T-helper 22 cell (primary cell): ENCODE measurements around the gene PRPF19.
"Not testable (repeated sequence)": the region's sequence is repeated elsewhere in the genome, so short reads cannot be mapped to it uniquely, and the experiment has no call there.

Experiments
- DNase-seq: peaks from one replicate; pipeline ENCODE4 v3.0.0-alpha.2; 2020; ENCODE audit warnings: low read depth

Gene PRPF19

DNA sequence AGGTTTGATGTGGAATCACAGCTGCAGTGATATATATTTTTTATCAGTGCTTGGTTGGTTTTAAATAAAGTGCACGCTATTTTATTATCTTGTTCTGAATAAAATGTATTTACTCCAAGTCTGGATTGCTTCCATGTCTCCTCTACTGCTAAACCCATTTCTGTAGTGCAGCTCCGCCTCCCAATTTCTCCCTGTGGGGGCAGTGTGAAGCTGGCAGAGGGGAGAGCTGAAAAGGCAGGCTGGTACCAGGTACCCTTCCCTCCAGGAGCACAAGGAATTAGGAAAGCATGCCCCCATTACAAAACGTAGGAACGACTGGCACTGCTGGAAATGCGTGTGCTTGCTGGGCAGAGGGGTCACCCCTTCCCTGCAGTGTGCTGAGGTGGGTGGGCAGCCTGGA, 16.9 kb upstream of the PRPF19 start:
- DNase-seq = no peak

DNA sequence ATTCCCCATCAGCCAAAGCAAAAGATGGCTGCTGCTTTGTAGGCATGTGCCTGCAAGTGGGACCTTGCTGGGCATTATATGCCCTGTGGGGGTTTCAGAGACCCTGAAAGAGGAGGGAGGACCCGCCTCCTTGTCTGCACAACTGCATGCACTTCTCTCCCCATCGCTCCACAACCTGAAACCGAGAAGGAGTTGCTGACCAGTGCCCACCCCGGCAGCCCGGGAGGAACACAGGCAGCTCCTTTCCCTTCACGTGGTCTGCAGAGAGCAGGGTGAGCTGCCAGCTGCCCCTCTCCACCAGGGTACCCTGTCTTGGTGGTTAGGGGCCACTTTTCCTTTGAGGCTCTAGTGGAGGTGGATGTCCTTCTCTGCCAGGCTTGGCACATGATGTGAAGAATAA, 16.5 kb upstream of the PRPF19 start:
- no peak for DNase-seq

DNA sequence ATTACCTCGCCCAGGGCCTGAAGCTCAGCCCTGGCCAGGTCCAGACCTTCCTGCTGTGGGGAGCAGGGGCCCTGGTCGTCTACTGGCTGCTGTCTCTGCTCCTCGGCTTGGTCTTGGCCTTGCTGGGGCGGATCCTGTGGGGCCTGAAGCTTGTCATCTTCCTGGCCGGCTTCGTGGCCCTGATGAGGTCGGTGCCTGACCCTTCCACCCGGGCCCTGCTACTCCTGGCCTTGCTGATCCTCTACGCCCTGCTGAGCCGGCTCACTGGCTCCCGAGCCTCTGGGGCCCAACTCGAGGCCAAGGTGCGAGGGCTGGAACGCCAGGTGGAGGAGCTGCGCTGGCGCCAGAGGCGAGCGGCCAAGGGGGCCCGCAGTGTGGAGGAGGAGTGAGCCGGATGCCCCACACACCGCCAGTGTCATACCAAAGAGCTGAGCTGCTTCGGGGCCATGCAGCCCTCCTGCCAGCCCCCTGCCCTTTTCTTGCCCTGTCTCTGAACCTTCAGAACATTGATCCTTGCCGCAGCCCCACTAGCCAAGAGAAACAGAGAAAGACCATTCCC, 15.5 kb upstream of the PRPF19 start:
- no peak for DNase-seq

DNA sequence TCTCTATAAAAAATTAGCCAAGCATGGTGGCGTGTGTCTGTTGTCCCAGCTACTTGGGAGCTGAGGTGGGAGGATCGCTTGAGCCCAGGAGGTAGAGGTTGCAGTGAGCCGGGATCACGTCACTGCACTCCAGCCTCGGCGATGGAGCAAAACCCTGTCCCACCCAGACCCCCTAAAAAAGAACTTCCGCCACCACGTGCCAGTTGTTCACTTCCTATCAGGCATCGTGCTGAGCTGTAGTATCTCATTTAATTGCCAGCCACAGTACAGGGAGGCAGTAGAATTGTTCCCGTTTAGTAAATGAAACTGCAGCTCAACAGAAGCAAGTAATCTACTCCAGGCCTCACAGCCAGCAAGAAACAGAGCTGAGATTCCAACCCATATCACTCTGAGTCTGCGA, 14.9 kb upstream of the PRPF19 start:
- DNase-seq = no peak

DNA sequence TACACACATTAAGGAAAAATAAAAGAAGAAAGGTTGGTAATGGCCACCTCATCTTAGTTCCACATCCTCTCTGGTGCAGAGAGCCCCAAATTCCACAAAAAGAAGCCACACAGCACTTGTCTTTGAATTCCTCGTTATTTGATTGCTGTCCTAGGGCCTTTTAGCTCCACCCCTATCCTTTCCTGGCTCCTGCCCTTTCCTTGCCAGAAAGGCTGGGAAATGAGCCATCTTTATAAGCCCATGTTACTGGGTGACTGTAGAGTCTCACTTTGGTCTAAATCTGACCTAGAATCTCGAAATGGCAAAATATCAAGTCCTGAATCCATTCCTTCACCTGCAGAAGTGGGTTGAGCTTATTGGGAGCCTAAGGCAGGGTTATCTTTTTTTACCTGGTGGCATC, 13.6 kb upstream of the PRPF19 start:
- DNase-seq = no peak

DNA sequence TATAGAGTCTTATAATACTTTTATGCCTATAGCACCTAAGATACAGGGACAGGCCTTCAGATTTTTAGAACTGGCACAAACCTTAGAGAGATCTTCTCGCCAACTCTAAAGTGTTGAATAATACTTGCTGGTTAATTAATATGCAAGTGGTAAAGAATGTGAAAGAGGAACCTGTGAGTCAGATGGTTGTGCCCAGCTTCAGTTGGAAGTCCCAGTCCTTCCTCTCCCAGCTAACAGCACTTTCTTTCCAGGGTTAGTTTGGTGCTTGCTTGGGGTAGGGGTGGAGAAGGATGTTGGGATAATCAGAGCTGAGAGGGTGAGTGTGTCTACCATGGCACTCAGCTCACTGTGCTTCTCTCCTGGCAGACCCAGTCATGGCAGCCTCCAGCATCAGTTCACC, 12.9 kb upstream of the PRPF19 start:
- DNase-seq = no peak

DNA sequence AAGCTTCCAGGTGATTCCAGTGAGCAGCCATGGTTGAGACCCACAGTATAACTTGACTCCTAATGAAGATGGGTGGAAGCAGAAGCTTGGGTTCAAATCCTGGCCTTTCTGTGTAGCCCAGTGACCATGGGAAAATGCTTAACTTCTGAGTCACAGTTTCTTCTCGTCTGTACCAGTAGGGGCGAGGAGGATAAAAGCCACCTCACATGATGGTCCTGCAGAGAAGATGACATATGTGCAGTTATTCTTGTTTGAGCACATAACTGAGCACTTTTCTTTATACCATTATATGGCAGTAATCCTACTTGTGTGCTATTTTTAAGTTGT, 12.5 kb upstream of the PRPF19 start:
- no peak for DNase-seq

DNA sequence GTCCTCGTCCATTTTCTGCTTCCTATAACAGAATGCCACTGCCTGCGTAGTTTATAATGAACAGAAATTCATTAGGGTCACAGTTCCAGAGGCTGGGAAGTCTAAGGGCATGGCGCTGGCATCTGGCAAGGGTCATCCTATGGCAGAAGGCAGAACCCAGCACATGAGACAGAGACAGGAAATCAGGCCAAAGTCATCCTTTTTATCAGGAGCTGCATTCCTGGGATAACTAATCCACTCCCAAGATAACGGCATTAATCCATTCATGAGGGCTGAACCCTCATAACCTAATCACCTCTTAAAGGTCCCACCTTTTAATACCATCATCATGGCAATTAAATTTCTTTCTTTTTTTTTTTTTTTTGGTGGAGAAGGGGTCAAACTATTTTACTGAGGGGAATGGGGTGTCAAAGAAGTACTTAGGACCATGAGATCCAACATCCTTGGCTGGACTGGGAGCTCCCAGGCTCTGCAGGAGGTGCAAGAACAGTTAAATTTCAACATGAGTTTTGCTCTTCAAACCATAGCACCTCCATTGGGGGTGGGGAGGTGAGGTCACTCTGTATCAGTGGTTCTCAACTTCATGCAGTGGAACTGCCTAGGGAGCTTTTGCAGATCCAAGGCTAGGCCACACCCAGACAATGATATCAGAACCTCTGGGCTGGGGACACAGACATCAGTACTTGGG, 12.0 kb upstream of the PRPF19 start:
- DNase-seq = no peak

DNA sequence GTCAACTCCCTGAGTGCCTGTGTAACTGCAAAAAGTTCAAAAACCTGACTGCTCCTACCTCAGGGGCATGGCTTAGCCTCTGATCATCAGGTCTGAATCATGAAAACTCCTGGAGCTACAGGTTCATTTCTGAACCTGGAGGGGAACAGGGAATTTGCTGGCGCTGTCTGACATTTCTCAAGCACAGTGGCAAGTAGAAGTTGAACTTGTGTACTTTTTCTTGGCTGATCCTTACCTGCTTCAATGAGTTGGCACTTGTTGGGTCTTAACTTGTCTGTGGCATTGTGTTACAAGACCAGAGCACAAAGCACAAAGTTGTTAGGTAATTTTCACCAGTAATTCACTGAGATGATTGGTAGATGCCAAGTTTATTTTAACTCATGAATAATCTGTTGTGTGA, 10.9 kb upstream of the PRPF19 start:
- no peak for DNase-seq

DNA sequence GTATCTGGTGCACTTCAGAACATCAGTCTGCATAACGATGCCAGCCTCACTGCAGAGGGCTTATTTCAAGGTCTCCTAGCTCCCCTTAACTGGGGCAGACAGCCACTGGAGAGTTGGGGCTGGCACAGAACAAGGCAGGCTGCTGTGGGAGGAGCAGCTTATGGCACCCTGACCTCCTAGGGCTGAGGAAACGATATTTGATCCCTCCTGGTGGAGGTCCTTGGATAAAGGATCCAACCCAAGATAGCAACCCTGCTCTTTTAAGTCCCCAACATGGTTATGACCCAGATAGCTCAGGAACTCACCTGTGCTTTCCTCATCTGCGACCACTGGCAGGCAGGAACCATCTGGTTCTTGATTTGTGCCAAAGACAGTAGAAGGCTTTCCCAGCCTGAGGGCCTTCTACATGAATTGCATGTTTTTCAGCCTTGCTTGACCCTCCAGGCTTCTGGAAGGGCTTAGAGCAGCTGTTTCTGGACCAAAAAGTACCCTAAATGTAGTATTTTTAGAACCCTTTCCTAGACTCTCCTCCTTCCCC, 10.4 kb upstream of the PRPF19 start:
- DNase-seq = no peak

DNA sequence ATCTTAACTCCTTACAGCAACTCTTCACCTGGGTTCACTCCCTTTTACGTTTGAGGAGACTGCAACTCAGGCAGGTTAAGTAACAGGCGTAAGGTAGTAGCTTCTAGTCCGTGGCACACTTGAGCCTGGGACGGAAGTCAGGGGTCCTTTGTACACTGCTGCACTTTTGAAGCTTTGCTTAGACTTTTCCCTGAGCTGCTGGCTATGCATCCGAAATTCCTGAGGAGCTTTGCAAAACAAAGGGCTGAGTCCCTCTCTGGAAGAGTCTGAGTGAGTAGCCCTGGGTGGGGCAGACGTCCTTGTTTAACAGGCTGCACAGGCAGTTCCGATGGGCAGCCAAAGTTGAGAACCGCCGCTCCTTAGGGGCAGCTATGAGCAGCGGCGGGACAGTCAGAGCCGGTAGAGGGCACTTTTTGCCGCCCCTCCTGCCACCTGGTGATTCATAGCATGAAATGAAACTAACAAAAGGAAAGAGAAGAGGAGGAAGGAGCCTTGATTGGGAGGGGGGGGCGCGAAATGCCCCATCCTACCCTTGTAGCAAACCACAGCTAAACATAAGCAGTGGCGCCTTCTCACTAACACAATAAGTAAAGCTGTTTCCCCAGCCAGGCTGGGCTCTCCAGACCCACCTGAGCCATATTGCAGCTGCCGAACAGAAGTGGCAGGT, 9.0 kb upstream of the PRPF19 start:
- peak; percentile 57 for DNase-seq

DNA sequence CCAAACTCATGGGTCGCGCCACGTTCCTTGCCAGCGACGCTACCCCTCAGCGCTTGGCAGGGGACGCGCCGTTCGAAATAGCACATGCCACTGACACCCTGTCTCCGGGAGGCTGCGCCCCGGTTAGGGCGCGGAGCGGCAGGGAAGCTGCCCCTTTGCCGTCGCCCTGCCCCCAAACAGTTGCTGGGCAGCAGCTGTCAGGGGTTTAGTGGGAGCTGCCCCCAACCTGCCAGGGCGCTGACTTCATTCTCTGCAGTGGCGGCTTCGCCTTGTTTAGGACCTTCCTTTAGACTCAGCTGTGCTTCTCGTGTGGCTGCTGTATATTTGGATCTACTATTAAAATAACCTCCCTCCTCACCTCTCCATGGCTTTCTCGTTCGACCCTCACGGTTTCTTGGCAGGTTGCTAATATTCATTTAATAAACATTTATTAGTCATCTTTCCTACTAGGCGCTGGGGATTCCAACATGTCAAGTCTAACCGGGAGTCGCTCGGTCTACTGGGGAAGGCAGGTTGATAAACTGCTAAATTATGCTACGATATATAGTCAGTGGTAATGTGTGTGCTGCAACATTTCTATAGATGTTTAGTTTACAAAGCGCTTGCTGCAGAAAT, 8.4 kb upstream of the PRPF19 start:
- peak; percentile 15 for DNase-seq

DNA sequence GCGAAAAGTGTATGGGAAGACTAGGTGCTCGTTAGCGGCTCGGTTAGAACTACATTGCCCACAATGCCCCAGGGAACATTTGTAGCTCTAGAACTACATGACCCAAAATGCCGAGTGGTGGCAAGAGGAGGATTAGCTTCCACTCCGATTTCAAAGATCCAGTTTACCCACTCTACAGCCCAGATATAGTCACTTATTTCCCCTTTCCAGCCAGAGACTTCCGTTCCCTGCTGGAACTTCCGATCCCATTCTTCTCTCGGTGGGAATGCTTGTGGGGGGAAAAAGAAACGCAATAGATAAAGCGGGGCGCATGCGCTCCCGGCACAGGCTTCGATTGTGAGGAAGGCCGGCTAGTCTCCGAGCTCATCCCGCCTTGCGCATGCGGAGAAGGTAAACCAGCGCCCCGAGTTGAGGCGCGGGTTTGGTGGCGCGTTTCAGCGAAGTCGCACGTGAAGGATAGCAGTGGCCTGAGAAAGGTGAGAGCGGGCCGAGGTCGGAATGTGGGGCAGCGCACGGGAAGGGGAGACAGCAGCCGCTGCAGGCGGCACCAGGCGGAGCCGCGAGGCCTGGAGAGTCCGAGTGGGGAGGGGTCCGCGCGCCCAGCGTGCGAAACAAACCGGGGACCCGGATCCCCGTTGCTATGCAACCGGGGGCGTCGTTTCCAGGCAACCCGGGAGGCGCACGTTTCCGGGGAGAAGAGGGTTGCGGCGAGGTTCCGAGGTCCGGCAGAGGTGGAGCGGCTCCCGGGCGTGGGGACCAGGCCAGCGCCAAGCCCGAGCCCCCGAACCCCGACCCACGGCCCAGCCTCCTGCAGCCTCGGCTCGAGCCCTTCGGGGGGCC, 7.6 kb upstream of the PRPF19 start, which contains the start of gene TMEM109:
Gene TMEM109, plus strand, starts transcription at position 366 of the 840 bp plus-strand sequence. CDS start 5,536 bp downstream, outside the sequence.
- DNase-seq = peak; percentile 82

DNA sequence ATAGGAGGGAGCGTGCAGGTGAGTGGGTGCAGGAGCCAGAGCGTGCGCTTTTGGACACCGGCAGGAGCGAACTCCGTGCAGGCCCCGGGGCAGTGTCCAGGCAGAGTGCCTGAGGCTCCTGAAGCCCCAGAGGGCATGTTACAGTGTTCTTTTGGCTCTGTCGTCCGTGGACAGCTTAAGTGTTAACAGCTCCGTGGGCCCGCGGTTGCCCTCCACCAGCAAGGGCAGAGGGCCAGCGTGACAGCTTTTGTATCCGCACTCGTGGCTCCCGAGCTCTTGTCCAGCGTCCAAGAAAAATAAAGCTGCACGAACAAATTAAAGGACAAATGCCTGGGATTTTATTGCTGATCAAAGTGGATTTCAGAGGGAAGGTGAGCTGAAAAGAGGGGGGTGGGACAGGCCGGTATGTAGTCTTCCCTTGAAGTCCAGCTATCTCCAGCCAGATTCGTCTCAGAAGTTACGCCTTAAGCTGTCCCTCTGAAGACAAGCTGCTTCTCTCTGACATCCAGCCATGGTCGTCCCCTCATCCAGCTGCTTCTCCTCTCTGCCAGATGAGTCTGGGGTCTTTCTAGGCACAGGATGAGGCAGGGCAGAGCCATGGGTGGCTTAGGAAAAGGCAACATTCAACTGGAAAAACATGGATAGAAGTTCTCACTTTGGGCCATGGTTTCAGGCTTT, 6.6 kb upstream of the PRPF19 start:
- DNase-seq = no peak

DNA sequence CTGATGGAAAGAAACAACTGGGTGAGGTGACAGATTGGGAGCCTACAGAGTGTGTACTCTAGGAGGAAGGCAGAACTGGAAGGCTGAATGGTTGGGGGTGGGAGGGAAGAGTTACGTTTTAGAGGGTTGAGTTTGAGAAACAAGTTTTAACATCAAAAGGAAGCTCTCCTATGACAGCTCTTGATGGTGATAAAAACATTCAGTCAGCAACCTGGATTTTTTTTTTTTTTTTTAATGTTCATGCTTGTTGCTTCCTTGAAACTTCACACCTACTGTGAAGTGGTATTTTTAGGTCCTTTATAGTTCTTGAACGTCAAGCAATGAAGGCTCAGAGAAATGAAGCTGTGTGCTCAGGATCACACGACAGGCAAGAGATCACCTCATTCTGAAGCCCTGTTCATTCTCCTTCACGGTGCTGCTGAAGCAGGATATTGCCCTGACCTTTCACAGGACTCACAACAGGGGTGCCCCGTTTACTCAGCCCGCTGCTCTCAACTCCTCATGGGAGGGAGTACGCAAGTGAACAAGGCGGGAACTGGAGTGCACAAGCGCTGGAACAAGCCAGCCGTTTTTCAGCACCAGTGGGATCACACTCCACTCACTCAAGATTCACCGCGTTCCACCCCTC, 6.0 kb upstream of the PRPF19 start:
- no peak for DNase-seq

DNA sequence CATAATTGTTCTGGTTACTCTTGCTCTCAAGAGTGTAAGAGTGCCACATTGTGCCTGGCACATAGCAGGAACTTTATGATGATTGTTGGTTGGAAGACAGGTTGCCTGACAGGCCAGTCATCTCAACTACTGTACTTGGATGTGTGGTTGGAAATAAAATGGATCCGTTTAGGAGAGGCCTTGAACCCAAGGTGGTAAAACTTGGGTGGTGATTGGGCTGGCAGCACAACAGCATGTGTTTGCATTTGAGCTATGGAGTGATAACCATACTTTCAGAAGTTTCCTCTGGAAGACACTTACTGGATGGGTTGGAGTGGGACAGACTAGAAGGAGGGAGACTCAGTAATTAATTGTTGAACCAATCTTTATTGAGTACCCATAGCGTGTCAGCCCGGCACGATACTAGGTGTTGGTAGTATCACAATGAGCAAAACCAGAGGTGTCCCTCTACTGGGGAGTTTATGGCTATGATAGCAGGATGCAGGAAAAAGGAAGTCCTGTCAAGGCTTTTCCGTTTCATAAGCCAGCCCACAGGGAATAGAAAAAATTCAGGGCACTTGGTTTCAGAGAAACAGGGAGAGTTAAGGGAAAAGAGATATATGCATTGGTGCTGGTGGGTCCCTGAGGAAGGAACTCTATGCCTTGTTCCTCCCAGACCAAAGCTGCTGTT, 4.5 kb upstream of the PRPF19 start:
- DNase-seq = no peak

DNA sequence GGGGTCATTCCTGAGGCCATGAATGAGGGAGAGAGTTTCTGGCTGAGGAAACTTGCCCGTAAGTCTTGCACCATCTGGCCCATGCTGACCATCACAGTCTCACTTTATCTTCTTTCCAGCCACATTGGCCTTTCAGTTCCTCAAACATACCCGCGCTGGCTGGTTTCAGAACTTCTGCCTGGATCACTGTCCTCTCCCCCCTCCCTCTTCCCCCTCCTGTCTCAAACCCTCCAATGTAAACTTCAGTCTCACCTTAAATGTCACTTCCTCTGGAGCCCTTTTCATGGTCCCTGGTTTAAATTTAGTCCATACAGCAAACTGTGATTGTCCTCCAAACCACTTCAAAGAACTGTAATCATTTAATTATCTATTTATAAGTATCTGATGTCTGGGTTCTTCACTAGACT, 3.9 kb upstream of the PRPF19 start:
- DNase-seq = no peak

DNA sequence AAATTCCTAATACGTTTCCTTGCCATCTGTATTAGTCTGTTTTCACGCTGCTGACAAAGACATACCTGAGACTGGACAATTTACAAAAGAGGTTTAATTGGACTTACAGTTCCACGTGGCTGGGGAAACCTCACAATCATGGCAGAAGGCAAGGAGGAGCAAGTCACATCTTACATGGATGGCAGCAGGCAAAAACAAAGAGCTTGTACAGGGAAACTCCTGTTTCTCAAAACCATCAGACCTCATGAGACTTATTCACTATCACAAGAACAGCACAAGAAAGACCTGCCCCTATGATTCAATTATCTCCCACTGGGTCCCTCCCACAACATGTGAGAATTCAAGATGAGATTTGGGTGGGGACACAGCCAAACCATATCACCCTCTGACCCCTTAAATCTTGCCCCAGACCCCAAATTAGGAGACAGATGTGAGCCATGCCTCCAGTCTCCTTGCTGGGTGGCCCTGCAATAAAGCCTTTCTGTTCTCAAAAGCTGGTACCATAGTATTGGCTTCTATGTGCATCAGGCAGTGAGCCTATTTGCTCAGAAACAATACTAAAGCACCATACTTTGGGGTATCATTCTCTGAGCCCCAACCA, 3.4 kb upstream of the PRPF19 start:
- DNase-seq = not testable (repeated sequence)

DNA sequence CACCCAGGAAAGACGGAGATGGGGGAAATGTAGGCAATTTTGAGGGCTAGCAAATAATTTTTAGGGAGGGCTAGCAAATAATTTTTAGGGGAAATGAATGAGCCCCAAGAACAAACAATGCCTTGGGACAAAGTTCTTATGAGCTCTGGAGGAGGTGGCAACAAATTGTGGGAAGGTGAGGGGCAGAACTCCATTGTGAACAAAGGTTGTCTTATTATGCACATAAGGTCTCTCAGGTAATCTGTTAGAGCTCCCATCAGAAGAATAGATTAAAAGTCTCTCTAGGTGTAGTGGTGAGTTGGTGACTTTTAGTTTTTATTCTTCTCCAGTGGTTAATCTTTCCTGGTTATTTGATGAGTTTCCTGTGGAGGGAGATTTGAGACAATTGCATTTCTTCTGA, 2.4 kb upstream of the PRPF19 start:
- no peak for DNase-seq

DNA sequence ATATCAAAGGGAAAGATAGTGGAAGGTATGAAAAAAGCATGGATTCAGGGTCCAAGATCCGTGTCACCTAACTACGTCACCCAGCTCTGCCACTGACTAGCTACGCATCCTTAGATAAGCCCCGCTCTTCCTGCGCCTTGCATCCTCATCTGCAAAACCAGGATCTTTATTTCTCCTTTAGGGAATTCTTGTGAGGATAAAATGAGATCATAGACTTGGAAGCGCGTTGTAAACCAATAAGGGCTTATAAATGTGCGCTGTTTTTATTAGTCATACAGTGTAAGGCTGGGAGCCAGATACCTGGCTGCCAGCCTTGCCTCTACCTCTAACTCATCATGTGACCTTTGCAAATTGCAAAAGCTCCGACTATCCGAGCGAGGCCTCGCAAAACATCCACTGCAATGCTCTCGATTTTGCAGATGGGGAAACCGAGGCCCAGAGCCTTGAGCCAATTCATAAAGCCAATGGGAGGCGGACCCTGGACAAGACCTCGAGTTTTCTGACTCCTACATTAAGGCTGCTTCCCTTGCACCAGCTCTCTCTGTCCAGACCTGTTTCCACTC, 753 bp downstream of the PRPF19 start:
- no peak for DNase-seq
